HFF-Myc (cell line): ENCODE measurements around the gene PLP2.

Experiments used
- DNase-seq: peaks from one replicate; pipeline ENCODE4 v3.0.0-alpha.2; 2011; ENCODE audit warnings: low read depth; ENCODE audit errors: extremely low read depth
- H3K4me3 ChIP-seq: replicated peaks from 2 replicates; pipeline ENCODE4 v1.5.1; 2011; ENCODE audit warnings: low read depth, mild to moderate bottlenecking, control low read depth, low read length
- CTCF ChIP-seq: IDR thresholded peaks from 2 replicates; pipeline ENCODE4 v1.5.1; 2012; ENCODE audit warnings: mild to moderate bottlenecking, low read depth, low read length, control low read depth; ENCODE audit errors: missing control alignments

Gene PLP2

GRCh38 chrX:49210406-49210805 lies 38.7 kb downstream of the PLP2 start:
- no peak overlapping the region for H3K4me3 ChIP-seq
- no peak for DNase-seq
- no peak for TF ChIP-seq CTCF

- no peak for TF ChIP-seq CTCF
- DNase-seq: no peak
- no peak overlapping the region for H3K4me3 ChIP-seq
Observed at GRCh38 chrX:49211074-49211473, 39.4 kb downstream of the PLP2 start.

- no peak for DNase-seq
- H3K4me3 ChIP-seq: no peak overlapping the region
- no peak for TF ChIP-seq CTCF
Observed at GRCh38 chrX:49212209-49212608, 40.5 kb downstream of the PLP2 start.

- TF ChIP-seq CTCF: no peak
- no peak for DNase-seq
Observed at GRCh38 chrX:49212861-49213260, 41.2 kb downstream of the PLP2 start.

GRCh38 chrX:49214416-49214815 lies 42.7 kb downstream of the PLP2 start:
- H3K4me3 ChIP-seq: no peak overlapping the region
- no peak for TF ChIP-seq CTCF
- no peak for DNase-seq

More at GRCh38 chrX:49212861-49213260, 41.2 kb downstream of the PLP2 start:
- H3K4me3 ChIP-seq: no peak overlapping the region

- DNase-seq: no peak
- H3K4me3 ChIP-seq: no peak overlapping the region
- no peak for TF ChIP-seq CTCF
Observed at GRCh38 chrX:49214996-49215526, 43.4 kb downstream of the PLP2 start.

- TF ChIP-seq CTCF: no peak
- no peak for DNase-seq
- H3K4me3 ChIP-seq: no peak overlapping the region
Observed at GRCh38 chrX:49220100-49220499, 48.4 kb downstream of the PLP2 start.
